HCT116 (cell line): ENCODE data around the gene MTREX. TPM values are rescaled to one million over a fixed set of nuclear protein-coding genes. Genes with fewer than 3 reads are reported as not detected.

ENCODE experiments used
- ATAC-seq: fragments of 200-7000 bp; cut with Tn5 transposase; 2 replicates; pipeline ENCODE4 v1.9.1; 2020; ENCODE audit warnings: mild to moderate bottlenecking, moderate library complexity
- BruUV-seq: library from RNA; stranded (reverse); fragments of 400-500 nt; replicated peaks from 2 replicates; lab custom pipeline; 2021; lab: Mats Ljungman, UMichigan
- CTCF ChIA-PET: fragments of 300-600 bp; sonication (Branson Sonifier 250); formaldehyde crosslinking; loops from one replicate; lab custom pipeline; 2021; ENCODE audit warnings: antibody characterized with exemption; lab: Charles Lee
- POLR2A ChIA-PET: fragments of 300-600, 350-600 bp; sonication (Branson Sonifier 250); formaldehyde crosslinking; loops from one replicate; lab custom pipeline; 2021; ENCODE audit warnings: antibody characterized with exemption; lab: Charles Lee
- RAD21 ChIA-PET, 2 experiments: fragments of 300-600 bp; sonication (Branson Sonifier 250); formaldehyde crosslinking; loops; one replicate each; lab custom pipeline; 2023; ENCODE audit warnings: low total read pairs in 2 of 2; ENCODE audit not compliant: uncharacterized antibody in 2 of 2, unreplicated experiment in 2 of 2, low non-redundant PET in 1 of 2; lab: Charles Lee
- DNase-seq: peaks from one replicate; pipeline ENCODE4 v3.0.0-alpha.2; 2010; ENCODE audit warnings: low read depth, low spot score
- H2AFZ ChIP-seq: fragments of 200-600 bp; shearing (Covaris generic), sonication (generic); 2 replicates; pipeline ENCODE4 v1.6.1; 2017; ENCODE audit warnings: low read depth, mixed run types, mixed read lengths, antibody characterized with exemption, low read length; ENCODE audit not compliant: poor library complexity, severe bottlenecking
- H3K27ac ChIP-seq: 2 replicates; pipeline ENCODE4 v1.5.1; 2012; ENCODE audit warnings: low read depth, low read length
- H3K27me3 ChIP-seq: fragments of 200-600 bp; sonication (generic); 2 replicates; pipeline ENCODE4 v1.6.1; 2016; ENCODE audit warnings: mixed run types, low read length, mixed read lengths; ENCODE audit not compliant: insufficient read depth
- H3K36me3 ChIP-seq, 2 experiments: fragments of 200-500 bp in 1 of 2; fragments of 200-600 bp in 1 of 2; sonication (Bioruptor generic) in 1 of 2; sonication (generic) in 1 of 2; 2 replicates each; pipeline versions ENCODE4 v1.5.1 to v1.6.1; 2014 to 2016; ENCODE audit warnings: low read length in 2 of 2, inconsistent platforms in 1 of 2, mixed read lengths in 1 of 2, mixed run types in 1 of 2; ENCODE audit not compliant: insufficient read depth in 2 of 2, control insufficient read depth in 1 of 2
- H3K4me1 ChIP-seq, 2 experiments: fragments of 200-600 bp in 1 of 2; sonication (generic) in 1 of 2; 2 replicates each; pipeline versions ENCODE4 v1.5.1 to v1.6.1; 2012 to 2017; ENCODE audit warnings: low read length in 2 of 2, inconsistent platforms in 1 of 2, mild to moderate bottlenecking in 1 of 2, mixed read lengths in 1 of 2, mixed run types in 1 of 2, moderate library complexity in 1 of 2; ENCODE audit not compliant: insufficient read depth in 2 of 2, control insufficient read depth in 1 of 2
- H3K4me2 ChIP-seq: fragments of 200-600 bp; sonication (generic); 2 replicates; pipeline ENCODE4 v1.6.1; 2017; ENCODE audit warnings: mixed run types, low read length, mixed read lengths
- H3K4me3 ChIP-seq, 2 experiments: fragments of 200-600 bp in 1 of 2; sonication (generic) in 1 of 2; replicated peaks in 1 of 2; 2 replicates each; pipeline ENCODE4 v1.5.1; 2011 to 2016; ENCODE audit warnings: low read length in 2 of 2, control low read depth in 1 of 2, low read depth in 1 of 2, mild to moderate bottlenecking in 1 of 2, mixed read lengths in 1 of 2, mixed run types in 1 of 2
- H3K79me2 ChIP-seq: fragments of 200-600 bp; sonication (generic); 2 replicates; pipeline ENCODE4 v1.6.1; 2017; ENCODE audit warnings: mild to moderate bottlenecking, mixed run types, low read length, moderate library complexity, mixed read lengths; ENCODE audit not compliant: insufficient read depth
- H3K9ac ChIP-seq: fragments of 200-600 bp; sonication (generic); 2 replicates; pipeline ENCODE4 v1.6.1; 2016; ENCODE audit warnings: low read length, mixed read lengths
- H3K9me2 ChIP-seq: fragments of 200-600 bp; sonication (generic), shearing (Covaris generic); 2 replicates; pipeline ENCODE4 v1.6.1; 2017; ENCODE audit warnings: mixed run types, mild to moderate bottlenecking, moderate library complexity; ENCODE audit not compliant: insufficient read depth
- H3K9me3 ChIP-seq, 2 experiments: fragments of 200-500 bp in 1 of 2; fragments of 200-600 bp in 1 of 2; sonication (Bioruptor generic) in 1 of 2; sonication (generic) in 1 of 2; 2 replicates each; pipeline ENCODE4 v1.6.1; 2014 to 2017; ENCODE audit warnings: low read length in 2 of 2, mixed read lengths in 2 of 2, inconsistent platforms in 1 of 2, low read depth in 1 of 2, mild to moderate bottlenecking in 1 of 2, mixed run types in 1 of 2, moderate library complexity in 1 of 2; ENCODE audit not compliant: control insufficient read depth in 1 of 2, insufficient read depth in 1 of 2
- H4K20me1 ChIP-seq: fragments of 200-600 bp; sonication (generic), shearing (Covaris generic); 2 replicates; pipeline ENCODE4 v1.6.1; 2017; ENCODE audit warnings: mixed run types, mild to moderate bottlenecking, moderate library complexity; ENCODE audit not compliant: insufficient read depth
- ATF3 ChIP-seq: IDR thresholded peaks from 2 replicates; pipeline ENCODE4 v1.6.1; 2012
- CBX3 ChIP-seq: IDR thresholded peaks from 2 replicates; pipeline ENCODE4 v1.6.1; 2012; ENCODE audit warnings: low read depth
- EGR1 ChIP-seq: IDR thresholded peaks from 2 replicates; pipeline ENCODE4 v1.6.1; 2012; ENCODE audit warnings: low read depth
- ELF1 ChIP-seq: IDR thresholded peaks from 2 replicates; pipeline ENCODE4 v1.6.1; 2012; ENCODE audit warnings: low read depth, borderline replicate concordance
- FOSL1 ChIP-seq: IDR thresholded peaks from 2 replicates; pipeline ENCODE4 v1.6.1; 2012; ENCODE audit warnings: low read depth
- MAX ChIP-seq: IDR thresholded peaks from 2 replicates; pipeline ENCODE4 v1.6.1; 2012
- RAD21 ChIP-seq: IDR thresholded peaks from 2 replicates; pipeline ENCODE4 v1.6.1; 2012; ENCODE audit warnings: low read depth, mild to moderate bottlenecking
- REST ChIP-seq: IDR thresholded peaks from 2 replicates; pipeline ENCODE4 v1.6.1; 2012; ENCODE audit warnings: low read depth
- SIN3A ChIP-seq: IDR thresholded peaks from 2 replicates; pipeline ENCODE4 v1.6.1; 2012; ENCODE audit warnings: low read depth
- SP1 ChIP-seq: IDR thresholded peaks from 2 replicates; pipeline ENCODE4 v1.6.1; 2012; ENCODE audit warnings: low read depth
- SRF ChIP-seq: IDR thresholded peaks from 2 replicates; pipeline ENCODE4 v1.6.1; 2012; ENCODE audit warnings: low read depth
- TCF7L2 ChIP-seq: IDR thresholded peaks from 2 replicates; pipeline ENCODE4 v1.7.0; 2011; ENCODE audit warnings: borderline replicate concordance, inconsistent platforms; ENCODE audit not compliant: insufficient read depth, insufficient read length; ENCODE audit errors: extremely low read depth
- YY1 ChIP-seq: IDR thresholded peaks from 2 replicates; pipeline ENCODE4 v1.6.1; 2011; ENCODE audit warnings: low read length, low read depth, moderate library complexity, mild to moderate bottlenecking; ENCODE audit not compliant: insufficient replicate concordance; ENCODE audit errors: extremely low read depth
- ZBTB33 ChIP-seq: IDR thresholded peaks from 2 replicates; pipeline ENCODE4 v1.6.1; 2011; ENCODE audit warnings: mild to moderate bottlenecking, low read length, moderate library complexity; ENCODE audit not compliant: insufficient replicate concordance; ENCODE audit errors: extremely low read depth
- intact Hi-C: fragments of 100-400 bp; cut with micrococcal nuclease; formaldehyde crosslinking; loops from 2 replicates; pipeline ENCODE4 v1.10.0; 2022
- total RNA-seq: library from RNA; stranded (reverse); gene quantifications from one replicate; pipeline ENCODE4 v1.2.1, GENCODE V29; 2021; ENCODE audit not compliant: unreplicated experiment

Gene MTREX
- total RNA-seq, 1 experiment from 2014 or later, result 101 TPM

GRCh38 chr5:55345327-55345726, 37.5 kb downstream of the MTREX start:
- intact Hi-C loops, result no loop called here
- POLR2A ChIA-PET, result no interaction called here
- H3K9me3 ChIP-seq, result no peaks in the 10 kb centered on the region
- no peak overlapping the region for H2AFZ ChIP-seq
- TF ChIP-seq SIN3A, result no peak
- TF ChIP-seq SP1, result no peak
- no peak for TF ChIP-seq EGR1
- no peak for TF ChIP-seq ZBTB33
- no peak for TF ChIP-seq CBX3
- no peak for TF ChIP-seq YY1
- TF ChIP-seq REST, result no peak
- no peak for TF ChIP-seq ELF1
- TF ChIP-seq MAX, result no peak
- TF ChIP-seq TCF7L2, result no peak
- no peak for TF ChIP-seq RAD21
- no peak for TF ChIP-seq FOSL1
- no peak for TF ChIP-seq ATF3
- no peak for TF ChIP-seq SRF
- H3K4me2 ChIP-seq, result no peak overlapping the region
- RAD21 ChIA-PET, result no interaction called here
- no peaks in the 10 kb centered on the region for H3K4me1 ChIP-seq
- H3K36me3 ChIP-seq, result peaks cover 34 to 45% of the 10 kb centered on the region in 2 experiments; a peak in 3 of 4 replicates
- peaks cover 28% of the 10 kb centered on the region for H3K79me2 ChIP-seq
- H3K9me2 ChIP-seq, result no peaks in the 10 kb centered on the region
- no peak overlapping the region for H3K4me3 ChIP-seq
- no peak overlapping the region for H3K9ac ChIP-seq
- no peaks in the 10 kb centered on the region; the same call in 1 of the 2 replicates for H4K20me1 ChIP-seq
- CTCF ChIA-PET, result no interaction called here
- H3K27me3 ChIP-seq, result no peaks in the 10 kb centered on the region
- BruUV-seq, result no TSS peak
- ATAC-seq (no peak), DNase-seq (no peak)
- H3K27ac ChIP-seq, result no peak overlapping the region
